Mammary epithelial cell (primary cell): ENCODE measurements around the gene MYBPC3.

Experiments
- EZH2 ChIP-seq: IDR thresholded peaks from 2 replicates; pipeline ENCODE4 v1.6.1; 2012; ENCODE audit warnings: low read length, inconsistent platforms, borderline replicate concordance
- TF ChIP-seq, protein P1 (sequence below), 2 donors: IDR thresholded peaks in 1 of 2; conservative IDR thresholded peaks in 1 of 2; 2 replicates each; pipeline ENCODE4 v1.5.1; 2011 to 2012; ENCODE audit warnings: inconsistent platforms in 2 of 2, low read length in 2 of 2, mild to moderate bottlenecking in 2 of 2, control low read depth in 1 of 2, low read depth in 1 of 2; ENCODE audit not compliant: insufficient read depth in 1 of 2; ENCODE audit errors: extremely low read depth in 1 of 2

GRCh38 chr11:47308050-47308823, 44.3 kb downstream of the MYBPC3 start:
- TF ChIP-seq, protein P1, sequence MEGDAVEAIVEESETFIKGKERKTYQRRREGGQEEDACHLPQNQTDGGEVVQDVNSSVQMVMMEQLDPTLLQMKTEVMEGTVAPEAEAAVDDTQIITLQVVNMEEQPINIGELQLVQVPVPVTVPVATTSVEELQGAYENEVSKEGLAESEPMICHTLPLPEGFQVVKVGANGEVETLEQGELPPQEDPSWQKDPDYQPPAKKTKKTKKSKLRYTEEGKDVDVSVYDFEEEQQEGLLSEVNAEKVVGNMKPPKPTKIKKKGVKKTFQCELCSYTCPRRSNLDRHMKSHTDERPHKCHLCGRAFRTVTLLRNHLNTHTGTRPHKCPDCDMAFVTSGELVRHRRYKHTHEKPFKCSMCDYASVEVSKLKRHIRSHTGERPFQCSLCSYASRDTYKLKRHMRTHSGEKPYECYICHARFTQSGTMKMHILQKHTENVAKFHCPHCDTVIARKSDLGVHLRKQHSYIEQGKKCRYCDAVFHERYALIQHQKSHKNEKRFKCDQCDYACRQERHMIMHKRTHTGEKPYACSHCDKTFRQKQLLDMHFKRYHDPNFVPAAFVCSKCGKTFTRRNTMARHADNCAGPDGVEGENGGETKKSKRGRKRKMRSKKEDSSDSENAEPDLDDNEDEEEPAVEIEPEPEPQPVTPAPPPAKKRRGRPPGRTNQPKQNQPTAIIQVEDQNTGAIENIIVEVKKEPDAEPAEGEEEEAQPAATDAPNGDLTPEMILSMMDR (conservative IDR thresholded peaks at IDR 0.05 in 1 of 2, IDR thresholded peaks at IDR 0.05 in 1 of 2; ENCODE audit: extremely low read depth in 1 of 2, insufficient read depth in 1 of 2, low read depth in 1 of 2, low read length in 2 of 2), result no peak
- no peak for TF ChIP-seq EZH2
